Inferior parietal cortex (tissue), 1 donor: Measurements from ENCODE around the gene EPHA6.
"Not testable (repeated sequence)": the region's sequence is repeated elsewhere in the genome, so short reads cannot be mapped to it uniquely, and the experiment has no call there.

ENCODE experiments used
- DNase-seq: peaks from one replicate; pipeline ENCODE4 v3.0.0-alpha.2; 2016; ENCODE audit errors: extremely low spot score

EPHA6 gene

DNA sequence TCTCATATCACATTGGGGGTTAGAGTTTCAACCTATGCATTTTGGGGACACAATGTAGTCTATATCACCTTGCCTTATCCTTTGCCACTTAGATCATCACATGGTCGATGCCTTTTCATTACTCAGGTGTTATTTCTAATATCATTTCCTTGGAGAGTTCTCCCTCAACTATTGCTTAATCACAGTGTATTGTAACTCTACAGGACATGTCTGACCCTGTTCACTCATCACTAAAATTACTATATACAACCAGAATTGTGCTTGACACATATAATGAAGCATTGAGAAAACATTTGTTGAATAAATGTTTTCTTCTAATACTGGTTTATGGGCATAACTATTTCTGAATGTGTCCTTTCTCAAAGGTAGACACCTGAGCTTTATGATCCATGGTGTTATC, 207.4 kb downstream of the EPHA6 start:
- no peak for DNase-seq

DNA sequence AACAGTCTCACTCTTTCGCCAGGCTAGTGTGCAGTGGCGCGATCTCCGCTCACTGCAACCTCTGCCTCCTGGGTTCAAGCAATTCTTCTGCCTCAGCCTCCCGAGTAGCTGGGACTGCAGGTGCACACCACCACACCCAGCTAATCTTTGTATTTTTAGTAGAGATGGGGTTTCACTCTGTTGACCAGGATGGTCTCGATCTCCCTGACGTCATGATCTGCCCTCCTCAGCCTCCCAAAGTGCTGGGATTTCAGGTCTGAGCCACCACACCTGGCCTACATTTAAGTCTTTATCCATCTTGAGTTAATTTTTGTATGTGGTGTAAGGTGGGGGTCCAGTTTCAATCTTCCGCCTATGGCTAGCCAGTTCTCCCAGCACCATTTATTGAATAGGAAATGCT, 211.2 kb downstream of the EPHA6 start:
- DNase-seq, result not testable (repeated sequence)

GRCh38 chr3:97029972-97030371, 215.6 kb downstream of the EPHA6 start:
- DNase-seq, result no peak

GRCh38 chr3:97037294-97037943, 223.0 kb downstream of the EPHA6 start:
- DNase-seq, result no peak

DNA sequence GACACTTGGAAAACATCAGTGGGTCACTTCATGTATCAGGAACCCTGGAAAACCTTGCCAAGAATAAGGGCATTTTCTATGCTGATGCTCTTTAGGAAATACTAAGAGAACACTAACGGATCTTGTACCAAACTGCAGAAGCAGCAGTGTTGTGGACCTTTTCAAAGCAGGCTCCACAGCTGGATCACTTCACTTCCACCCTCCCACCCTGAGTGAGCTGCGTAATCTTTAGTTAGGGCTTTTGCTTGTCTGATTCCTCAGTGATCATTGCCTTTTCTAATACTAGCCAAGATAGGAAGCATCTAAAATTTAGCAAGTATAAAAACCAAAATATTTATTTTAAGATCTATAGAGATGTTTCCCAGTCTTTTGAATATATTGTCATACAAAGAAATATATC, 229.0 kb downstream of the EPHA6 start:
- no peak for DNase-seq

DNA sequence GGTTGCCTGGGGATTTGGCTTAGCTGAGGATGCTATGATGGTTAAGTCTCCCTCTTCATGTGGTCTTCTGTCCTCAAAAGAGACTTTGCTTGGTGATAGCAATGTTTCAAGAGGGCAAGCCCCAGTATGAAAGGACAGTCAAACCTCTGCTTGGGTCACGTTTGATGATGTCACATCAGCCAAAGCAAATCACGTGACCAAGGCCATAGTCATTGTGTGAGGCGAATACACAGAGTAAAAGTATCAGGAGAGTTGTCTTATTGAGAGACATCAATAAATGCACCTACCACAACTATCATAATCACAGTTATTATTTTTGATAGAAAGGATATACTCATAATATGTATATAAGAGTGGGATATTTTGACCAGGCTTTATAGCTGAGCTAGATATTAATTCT, 243.0 kb downstream of the EPHA6 start:
- DNase-seq, result no peak

DNA sequence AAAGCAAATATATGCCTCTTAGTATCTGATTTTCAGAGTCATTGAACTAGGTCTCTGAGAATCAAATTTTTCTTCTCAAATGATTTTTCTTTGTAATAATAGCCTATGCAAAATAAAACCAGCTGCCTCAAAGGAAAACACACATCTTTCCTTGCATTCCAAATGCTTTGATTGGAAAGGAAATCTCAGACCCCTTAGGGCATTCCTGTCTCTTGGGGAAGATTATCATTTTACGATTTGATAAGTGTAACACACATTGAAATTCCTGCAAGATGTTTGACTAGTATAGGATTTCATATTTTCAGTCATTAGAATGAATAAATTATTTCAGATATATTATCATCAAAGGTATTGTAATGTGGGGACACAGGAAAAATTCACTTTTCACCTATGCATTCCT, 244.8 kb downstream of the EPHA6 start:
- DNase-seq, result no peak

- DNase-seq, result no peak
Observed at GRCh38 chr3:97066531-97066930, 252.1 kb downstream of the EPHA6 start.

- no peak for DNase-seq
Observed at GRCh38 chr3:97070302-97070701, 255.9 kb downstream of the EPHA6 start.

DNA sequence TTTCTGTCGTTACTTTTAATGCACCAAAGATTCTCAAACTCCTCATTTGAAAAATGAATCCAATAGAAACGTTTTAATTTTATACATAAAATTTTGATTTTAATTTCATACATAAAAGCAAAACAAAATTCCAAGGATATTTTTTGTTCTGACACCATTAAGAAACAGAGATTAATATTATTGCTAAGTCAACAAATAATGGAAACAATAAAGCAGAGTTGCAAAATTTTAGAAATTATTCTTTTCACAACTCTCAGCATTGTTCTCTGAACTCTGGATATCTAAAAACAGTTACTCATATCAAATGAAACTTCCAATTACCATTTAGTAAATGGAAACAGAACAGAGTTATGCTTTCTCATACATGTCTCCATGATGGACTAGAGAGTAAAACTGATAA, 260.2 kb downstream of the EPHA6 start:
- no peak for DNase-seq

DNA sequence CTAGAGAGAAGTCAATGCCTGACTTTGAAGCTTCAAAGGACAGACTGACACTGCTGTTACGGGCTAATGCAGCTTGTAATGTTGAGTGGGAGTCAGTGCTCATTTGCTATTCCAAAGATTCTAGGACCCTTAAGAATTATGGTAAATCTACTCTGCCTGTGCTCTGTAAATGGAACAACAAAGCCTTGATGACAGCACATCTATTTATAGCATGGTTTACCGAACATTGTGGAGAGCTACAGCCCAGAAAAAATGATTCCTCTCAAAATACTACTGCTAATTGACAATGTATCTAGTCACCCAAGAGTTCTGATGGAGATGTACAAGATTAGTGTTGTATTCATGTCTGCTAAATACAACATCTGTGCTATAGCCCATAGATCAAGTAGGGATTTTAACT, 262.3 kb downstream of the EPHA6 start:
- no peak for DNase-seq

GRCh38 chr3:97089621-97090020, 275.2 kb downstream of the EPHA6 start:
- no peak for DNase-seq

- no peak for DNase-seq
Observed at GRCh38 chr3:97102641-97103040, 288.2 kb downstream of the EPHA6 start.

DNA sequence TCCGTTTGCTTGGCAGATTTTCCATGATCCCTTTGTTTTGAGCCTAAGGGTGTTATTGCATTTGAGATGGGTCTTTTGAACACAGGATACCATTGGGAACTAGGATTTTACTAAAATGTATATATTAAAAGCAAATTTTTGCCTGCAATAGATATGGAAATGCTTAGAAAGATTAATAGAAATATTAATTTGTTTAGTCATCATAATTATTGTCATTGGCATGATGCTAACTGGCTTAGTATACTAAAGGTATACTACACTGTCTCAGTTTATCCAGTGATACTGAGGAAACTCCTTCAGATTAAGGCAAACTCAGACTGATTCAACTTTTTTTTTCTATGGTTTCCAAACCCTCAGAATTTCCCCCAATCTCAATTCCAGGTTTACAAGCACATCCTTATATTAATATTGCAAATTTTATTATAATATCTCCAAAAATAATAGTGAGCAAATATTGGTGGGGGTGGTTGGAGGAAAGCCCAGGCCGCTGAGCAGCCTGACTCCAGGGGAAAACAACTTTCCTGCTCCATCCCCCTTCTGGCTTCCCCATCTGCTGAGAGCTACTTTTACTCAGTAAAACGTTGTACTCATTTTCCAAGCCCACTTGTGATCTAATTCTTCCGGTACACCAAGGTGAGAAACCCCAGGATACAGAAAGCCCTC, 291.7 kb downstream of the EPHA6 start:
- DNase-seq, result no peak

DNA sequence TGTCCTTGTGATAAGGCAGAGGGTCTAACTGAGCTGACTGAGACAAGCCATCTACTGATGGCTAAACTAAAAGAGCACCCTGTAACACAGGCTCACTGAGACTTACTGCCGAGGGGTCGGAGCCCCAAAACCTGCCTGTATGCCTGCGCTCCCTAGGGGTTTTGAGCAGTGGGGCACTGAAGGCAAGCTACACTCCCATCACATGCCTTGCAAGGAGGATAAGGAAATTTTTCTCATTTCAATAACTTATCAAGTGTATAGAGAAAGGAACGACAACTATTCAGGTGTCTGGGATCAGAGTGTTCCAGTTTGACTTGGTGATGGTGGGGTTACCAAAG, 292.2 kb downstream of the EPHA6 start:
- DNase-seq, result no peak

- DNase-seq, result no peak
Observed at GRCh38 chr3:97108136-97108535, 293.7 kb downstream of the EPHA6 start.

- no peak for DNase-seq
Observed at GRCh38 chr3:97111244-97111643, 296.9 kb downstream of the EPHA6 start.

GRCh38 chr3:97121386-97121785, 307.0 kb downstream of the EPHA6 start:
- no peak for DNase-seq

DNA sequence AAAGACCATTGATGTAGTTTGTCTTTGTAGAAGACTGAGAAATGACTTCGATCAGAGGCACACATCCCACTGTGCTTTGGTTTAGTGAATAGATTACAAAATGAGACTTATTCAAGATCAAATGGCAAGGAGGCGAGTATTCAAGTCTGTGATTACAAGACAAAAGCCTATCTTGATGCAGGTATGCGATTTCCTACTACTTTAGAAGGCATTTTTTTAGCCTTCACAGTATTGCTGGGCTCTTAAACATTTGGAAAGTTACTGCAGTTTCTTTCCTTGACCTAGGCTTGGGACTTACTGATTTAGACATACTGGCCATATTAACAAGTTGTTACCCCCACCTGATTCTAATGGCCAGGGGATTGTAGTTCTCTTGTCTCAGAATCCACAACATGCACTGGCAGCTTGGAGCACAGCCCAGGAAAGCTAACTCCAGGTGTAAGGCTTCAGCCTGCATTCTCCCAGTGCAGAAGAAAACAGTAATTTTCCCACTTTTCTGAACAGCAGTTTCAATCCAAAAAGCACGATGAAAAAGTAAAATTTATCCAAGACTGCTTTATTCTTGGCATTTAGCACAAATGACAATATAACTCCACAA, 311.6 kb downstream of the EPHA6 start:
- no peak for DNase-seq

DNA sequence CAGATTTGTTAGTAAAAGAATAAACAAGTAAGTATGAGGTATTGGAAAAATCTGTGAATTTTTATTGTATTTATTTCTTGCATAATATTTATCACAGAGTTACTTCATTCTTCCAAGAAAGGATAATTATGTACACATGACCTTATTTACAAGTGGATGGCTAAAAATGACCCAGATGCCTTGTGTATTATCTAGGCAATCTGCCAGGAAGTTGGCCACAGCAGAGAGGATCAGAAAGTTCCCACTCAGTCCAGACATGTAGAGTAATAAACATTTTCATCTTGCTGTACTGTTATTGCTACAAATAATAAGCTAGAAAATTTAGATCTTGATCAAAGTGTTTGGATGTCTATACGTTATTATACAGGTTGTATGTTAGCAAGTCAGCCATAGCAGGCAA, 317.1 kb downstream of the EPHA6 start:
- DNase-seq, result no peak

- no peak for DNase-seq
Observed at GRCh38 chr3:97138914-97139541, 324.6 kb downstream of the EPHA6 start.

GRCh38 chr3:97148931-97149330, 334.5 kb downstream of the EPHA6 start:
- DNase-seq, result no peak

DNA sequence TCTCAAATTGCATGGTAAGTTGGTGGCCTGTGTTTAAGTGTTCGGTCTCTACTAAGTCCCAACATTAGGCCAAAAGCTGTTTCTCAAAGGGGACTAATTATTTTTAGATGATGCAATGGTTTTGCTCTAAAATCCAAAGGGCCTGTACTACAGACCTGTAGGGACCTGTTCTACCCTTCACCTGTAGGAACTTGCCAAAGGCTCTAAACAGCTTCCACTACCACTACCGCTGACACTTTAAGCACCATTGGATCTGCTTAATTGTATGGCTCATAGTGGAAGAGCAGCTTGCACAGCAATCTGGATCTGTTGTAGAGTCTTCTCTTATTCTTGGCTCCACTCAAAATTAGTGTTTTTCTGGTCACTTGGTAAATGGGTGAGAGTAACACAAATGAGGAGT, 346.8 kb downstream of the EPHA6 start:
- DNase-seq, result no peak
